ENCODE measurements around the gene IL10RB. TPM values are rescaled to one million over a fixed set of nuclear protein-coding genes. Genes with fewer than 3 reads are reported as not detected.
A peak's percentile ranks its signal among the peaks of the same experiment; 100 is the strongest.

IL10RB gene
- total and polyA plus RNA-seq, 10 of the 15 experiments (the other 5 are each of a cell fraction or from before 2014, with no cell fraction given), result 15.0 to 55.1 (median 34.9) TPM

DNA sequence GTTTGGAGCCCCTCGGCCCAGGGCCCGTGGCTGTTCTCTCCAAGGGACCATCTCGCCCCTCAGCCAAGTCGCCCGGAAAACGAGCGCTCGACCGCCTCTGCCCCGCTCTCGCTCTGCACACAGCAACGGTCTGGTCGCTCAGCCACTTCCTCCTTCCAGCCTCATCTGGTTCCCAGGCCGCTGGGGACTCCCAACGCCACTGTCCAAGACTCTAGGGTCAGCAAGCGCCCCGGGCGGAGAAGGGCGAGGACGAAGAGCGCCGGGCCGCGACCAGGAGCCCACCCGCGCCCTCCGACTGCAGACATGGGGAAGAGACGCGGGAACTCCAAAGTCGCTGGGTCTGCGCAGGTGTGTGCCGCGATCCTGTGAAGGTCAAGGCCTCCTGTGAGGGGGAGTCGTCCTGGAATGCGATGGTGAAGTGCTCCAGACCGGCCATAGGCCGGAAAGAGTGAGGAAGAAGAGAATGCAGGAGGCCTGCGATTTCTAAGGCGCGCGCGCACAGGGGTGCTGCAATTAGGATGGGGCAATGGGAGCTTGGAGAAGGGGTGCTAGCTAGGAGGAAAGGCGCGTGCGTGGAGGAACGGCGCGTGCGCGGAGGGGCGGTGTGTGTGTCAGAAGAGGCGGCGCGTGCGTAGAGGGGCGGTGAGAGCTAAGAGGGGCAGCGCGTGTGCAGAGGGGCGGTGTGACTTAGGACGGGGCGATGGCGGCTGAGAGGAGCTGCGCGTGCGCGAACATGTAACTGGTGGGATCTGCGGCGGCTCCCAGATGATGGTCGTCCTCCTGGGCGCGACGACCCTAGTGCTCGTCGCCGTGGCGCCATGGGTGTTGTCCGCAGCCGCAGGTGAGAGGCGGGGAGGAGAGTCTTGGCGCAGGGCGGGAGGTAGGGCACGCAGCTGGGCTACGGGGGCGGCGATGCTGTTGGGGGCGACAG is 58.4 kb downstream of the IL10RB start, which contains the start of gene IFNAR1 (continued):
- peak; percentile 28; the same call in 1 of the 2 replicates for TF ChIP-seq TAF1 (IDR thresholded peaks at IDR 0.05; ENCODE audit: borderline replicate concordance, low read depth, low read length)
- TF ChIP-seq, protein P1, sequence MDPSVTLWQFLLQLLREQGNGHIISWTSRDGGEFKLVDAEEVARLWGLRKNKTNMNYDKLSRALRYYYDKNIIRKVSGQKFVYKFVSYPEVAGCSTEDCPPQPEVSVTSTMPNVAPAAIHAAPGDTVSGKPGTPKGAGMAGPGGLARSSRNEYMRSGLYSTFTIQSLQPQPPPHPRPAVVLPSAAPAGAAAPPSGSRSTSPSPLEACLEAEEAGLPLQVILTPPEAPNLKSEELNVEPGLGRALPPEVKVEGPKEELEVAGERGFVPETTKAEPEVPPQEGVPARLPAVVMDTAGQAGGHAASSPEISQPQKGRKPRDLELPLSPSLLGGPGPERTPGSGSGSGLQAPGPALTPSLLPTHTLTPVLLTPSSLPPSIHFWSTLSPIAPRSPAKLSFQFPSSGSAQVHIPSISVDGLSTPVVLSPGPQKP (IDR thresholded peaks at IDR 0.05; ENCODE audit: low read depth, low read length), result no peak
- peak; percentile 99 for TF ChIP-seq GATAD2B (conservative IDR thresholded peaks at IDR 0.05; ENCODE audit: low read depth)
- peak; percentile 98 for TF ChIP-seq NRF1 (conservative IDR thresholded peaks at IDR 0.05; ENCODE audit: low read depth, low read length)
- TF ChIP-seq SP1 (IDR thresholded peaks at IDR 0.05; ENCODE audit: low read depth, low read length), result peak; percentile 36
- TF ChIP-seq RB1 (IDR thresholded peaks at IDR 0.05; ENCODE audit: borderline replicate concordance), result peak; percentile 60
- TF ChIP-seq KAT2A (conservative IDR thresholded peaks at IDR 0.05; ENCODE audit: control insufficient read depth, low read depth, low read length), result no peak
- TF ChIP-seq, protein P2, sequence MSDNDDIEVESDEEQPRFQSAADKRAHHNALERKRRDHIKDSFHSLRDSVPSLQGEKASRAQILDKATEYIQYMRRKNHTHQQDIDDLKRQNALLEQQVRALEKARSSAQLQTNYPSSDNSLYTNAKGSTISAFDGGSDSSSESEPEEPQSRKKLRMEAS (IDR thresholded peaks at IDR 0.05; ENCODE audit: low read depth, low read length), result 0 out of 2 replicates have a peak, but pooled peaks have one; percentile 6
- TF ChIP-seq JUNB (IDR thresholded peaks at IDR 0.05), result no peak
- no peak for TF ChIP-seq ATF7 (IDR thresholded peaks at IDR 0.05; ENCODE audit: low read depth)
- TF ChIP-seq, protein P3, sequence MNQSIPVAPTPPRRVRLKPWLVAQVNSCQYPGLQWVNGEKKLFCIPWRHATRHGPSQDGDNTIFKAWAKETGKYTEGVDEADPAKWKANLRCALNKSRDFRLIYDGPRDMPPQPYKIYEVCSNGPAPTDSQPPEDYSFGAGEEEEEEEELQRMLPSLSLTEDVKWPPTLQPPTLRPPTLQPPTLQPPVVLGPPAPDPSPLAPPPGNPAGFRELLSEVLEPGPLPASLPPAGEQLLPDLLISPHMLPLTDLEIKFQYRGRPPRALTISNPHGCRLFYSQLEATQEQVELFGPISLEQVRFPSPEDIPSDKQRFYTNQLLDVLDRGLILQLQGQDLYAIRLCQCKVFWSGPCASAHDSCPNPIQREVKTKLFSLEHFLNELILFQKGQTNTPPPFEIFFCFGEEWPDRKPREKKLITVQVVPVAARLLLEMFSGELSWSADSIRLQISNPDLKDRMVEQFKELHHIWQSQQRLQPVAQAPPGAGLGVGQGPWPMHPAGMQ (IDR thresholded peaks at IDR 0.05; ENCODE audit: borderline replicate concordance), result no peak
- peak; percentile 92 for TF ChIP-seq SPI1 (IDR thresholded peaks at IDR 0.05; ENCODE audit: borderline replicate concordance, insufficient read depth, low read depth, low read length)
- TF ChIP-seq, protein P4, sequence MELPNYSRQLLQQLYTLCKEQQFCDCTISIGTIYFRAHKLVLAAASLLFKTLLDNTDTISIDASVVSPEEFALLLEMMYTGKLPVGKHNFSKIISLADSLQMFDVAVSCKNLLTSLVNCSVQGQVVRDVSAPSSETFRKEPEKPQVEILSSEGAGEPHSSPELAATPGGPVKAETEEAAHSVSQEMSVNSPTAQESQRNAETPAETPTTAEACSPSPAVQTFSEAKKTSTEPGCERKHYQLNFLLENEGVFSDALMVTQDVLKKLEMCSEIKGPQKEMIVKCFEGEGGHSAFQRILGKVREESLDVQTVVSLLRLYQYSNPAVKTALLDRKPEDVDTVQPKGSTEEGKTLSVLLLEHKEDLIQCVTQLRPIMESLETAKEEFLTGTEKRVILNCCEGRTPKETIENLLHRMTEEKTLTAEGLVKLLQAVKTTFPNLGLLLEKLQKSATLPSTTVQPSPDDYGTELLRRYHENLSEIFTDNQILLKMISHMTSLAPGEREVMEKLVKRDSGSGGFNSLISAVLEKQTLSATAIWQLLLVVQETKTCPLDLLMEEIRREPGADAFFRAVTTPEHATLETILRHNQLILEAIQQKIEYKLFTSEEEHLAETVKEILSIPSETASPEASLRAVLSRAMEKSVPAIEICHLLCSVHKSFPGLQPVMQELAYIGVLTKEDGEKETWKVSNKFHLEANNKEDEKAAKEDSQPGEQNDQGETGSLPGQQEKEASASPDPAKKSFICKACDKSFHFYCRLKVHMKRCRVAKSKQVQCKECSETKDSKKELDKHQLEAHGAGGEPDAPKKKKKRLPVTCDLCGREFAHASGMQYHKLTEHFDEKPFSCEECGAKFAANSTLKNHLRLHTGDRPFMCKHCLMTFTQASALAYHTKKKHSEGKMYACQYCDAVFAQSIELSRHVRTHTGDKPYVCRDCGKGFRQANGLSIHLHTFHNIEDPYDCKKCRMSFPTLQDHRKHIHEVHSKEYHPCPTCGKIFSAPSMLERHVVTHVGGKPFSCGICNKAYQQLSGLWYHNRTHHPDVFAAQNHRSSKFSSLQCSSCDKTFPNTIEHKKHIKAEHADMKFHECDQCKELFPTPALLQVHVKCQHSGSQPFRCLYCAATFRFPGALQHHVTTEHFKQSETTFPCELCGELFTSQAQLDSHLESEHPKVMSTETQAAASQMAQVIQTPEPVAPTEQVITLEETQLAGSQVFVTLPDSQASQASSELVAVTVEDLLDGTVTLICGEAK (IDR thresholded peaks at IDR 0.05; ENCODE audit: borderline replicate concordance), result no peak
- TF ChIP-seq POLR2AphosphoS5 (IDR thresholded peaks at IDR 0.05; ENCODE audit: low read length), result peak; percentile 80
- TF ChIP-seq, protein P5, sequence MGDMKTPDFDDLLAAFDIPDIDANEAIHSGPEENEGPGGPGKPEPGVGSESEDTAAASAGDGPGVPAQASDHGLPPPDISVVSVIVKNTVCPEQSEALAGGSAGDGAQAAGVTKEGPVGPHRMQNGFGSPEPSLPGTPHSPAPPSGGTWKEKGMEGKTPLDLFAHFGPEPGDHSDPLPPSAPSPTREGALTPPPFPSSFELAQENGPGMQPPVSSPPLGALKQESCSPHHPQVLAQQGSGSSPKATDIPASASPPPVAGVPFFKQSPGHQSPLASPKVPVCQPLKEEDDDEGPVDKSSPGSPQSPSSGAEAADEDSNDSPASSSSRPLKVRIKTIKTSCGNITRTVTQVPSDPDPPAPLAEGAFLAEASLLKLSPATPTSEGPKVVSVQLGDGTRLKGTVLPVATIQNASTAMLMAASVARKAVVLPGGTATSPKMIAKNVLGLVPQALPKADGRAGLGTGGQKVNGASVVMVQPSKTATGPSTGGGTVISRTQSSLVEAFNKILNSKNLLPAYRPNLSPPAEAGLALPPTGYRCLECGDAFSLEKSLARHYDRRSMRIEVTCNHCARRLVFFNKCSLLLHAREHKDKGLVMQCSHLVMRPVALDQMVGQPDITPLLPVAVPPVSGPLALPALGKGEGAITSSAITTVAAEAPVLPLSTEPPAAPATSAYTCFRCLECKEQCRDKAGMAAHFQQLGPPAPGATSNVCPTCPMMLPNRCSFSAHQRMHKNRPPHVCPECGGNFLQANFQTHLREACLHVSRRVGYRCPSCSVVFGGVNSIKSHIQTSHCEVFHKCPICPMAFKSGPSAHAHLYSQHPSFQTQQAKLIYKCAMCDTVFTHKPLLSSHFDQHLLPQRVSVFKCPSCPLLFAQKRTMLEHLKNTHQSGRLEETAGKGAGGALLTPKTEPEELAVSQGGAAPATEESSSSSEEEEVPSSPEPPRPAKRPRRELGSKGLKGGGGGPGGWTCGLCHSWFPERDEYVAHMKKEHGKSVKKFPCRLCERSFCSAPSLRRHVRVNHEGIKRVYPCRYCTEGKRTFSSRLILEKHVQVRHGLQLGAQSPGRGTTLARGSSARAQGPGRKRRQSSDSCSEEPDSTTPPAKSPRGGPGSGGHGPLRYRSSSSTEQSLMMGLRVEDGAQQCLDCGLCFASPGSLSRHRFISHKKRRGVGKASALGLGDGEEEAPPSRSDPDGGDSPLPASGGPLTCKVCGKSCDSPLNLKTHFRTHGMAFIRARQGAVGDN (IDR thresholded peaks at IDR 0.05), result peak; percentile 40
- TF ChIP-seq, protein P6, sequence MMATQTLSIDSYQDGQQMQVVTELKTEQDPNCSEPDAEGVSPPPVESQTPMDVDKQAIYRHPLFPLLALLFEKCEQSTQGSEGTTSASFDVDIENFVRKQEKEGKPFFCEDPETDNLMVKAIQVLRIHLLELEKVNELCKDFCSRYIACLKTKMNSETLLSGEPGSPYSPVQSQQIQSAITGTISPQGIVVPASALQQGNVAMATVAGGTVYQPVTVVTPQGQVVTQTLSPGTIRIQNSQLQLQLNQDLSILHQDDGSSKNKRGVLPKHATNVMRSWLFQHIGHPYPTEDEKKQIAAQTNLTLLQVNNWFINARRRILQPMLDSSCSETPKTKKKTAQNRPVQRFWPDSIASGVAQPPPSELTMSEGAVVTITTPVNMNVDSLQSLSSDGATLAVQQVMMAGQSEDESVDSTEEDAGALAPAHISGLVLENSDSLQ (IDR thresholded peaks at IDR 0.05), result no peak
